Stimulated activated CD4-positive, alpha-beta T cell treated with anti-CD3 and anti-CD28 coated beads, Interleukin-2, amount 100 ng/mL, for 48 hours (primary cell): ENCODE results near the gene TVP23B.
"Not testable (repeated sequence)": the region's sequence is repeated elsewhere in the genome, so short reads cannot be mapped to it uniquely, and the experiment has no call there.

ENCODE experiments used
- DNase-seq, 2 donors: peaks; one replicate each; pipeline ENCODE4 v3.0.0-alpha.2; 2020

Gene TVP23B

DNA sequence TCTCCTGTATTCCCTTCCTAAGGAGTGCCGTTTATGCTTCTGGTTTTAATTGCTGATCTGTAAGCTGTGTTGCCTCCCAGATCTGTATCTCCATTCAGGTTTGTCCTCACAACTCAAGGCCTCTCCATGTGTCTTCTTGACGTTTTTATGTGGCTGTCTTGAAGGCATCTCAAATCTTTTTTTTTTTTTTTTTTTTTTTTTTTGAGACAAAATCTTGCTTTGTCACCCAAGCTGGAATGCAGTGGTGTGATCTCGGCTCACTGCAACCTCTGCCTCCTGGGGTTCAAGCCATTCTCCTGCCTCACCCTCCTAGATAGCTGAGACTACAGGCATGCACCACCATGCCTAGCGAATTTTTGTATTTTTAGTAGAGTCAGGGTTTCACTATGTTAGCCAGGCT is 13.9 kb downstream of the TVP23B start:
- not testable (repeated sequence) for DNase-seq

DNA sequence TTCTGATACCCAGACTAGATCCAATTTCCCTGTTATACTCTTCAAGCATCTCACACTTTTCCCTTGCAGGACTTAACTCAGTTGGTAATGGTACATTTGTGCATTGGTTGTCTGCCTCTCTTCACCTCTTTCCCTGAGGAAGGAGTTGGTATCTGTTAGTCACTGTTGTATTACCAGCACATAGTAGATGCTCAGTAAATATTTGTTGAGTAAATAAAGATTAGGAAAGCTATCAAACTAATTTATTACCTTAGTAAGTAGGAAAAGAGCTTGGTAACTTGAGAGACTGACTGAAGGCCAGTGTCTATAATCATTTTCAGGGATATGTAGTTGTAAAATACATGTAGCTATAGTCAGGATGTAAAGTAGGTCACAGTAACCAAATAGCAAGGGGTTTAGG is 15.9 kb downstream of the TVP23B start:
- not testable (repeated sequence) for DNase-seq

DNA sequence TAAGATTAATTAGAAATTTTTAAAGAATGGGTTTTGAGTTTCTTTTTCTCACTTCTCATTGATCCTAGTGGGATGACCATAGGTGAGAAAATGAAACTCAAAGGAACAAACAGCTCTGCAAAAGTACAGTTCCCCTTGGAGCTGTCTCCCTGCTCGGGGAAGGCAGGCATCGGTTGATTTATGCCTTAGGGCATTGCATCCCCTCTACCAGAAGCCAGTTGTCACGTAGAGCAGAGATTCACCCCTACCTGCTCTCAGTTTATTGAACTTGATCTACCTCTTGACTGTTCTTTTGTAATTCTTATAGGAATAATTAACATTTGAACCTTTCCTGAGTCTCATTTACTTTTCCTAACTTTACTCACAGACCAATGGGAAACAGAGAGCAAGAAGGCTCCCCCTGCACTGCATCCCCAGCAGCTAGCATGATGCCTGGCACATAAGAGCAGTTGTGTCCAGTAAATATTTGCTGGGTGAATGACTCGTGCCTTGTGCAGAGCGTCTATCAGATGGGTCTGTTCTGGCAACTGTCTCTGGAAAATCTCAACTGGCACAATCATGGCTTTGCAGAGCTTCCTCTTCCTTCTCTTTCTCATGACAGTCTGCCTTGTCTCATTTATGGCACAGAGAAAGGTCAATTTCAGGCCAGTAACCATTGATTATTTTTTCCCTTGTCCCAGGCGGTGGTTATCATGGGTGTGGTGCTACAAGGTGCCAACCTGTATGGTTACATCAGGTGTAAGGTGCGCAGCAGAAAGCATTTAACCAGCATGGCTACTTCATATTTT is 22.7 kb downstream of the TVP23B start:
- DNase-seq = not testable (repeated sequence)

DNA sequence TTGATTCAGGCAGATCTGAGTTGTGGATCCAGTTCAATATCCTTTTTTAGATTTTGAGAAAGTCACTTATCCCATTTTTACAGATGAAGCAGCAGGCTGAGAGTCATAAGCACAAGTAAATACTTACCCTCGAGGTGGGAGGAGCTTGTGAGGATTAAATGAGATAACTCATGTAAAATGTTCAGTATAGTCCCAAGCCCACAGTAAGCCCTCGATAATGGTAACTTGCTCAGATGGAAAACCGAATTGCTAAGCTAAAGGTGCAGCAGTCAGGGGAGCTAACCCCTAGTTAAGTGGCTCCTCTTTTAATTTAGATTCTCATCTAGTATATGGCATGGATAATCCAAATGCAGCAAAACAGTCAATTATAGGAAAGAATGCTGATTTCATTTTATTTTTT is 34.9 kb downstream of the TVP23B start:
- not testable (repeated sequence) for DNase-seq

DNA sequence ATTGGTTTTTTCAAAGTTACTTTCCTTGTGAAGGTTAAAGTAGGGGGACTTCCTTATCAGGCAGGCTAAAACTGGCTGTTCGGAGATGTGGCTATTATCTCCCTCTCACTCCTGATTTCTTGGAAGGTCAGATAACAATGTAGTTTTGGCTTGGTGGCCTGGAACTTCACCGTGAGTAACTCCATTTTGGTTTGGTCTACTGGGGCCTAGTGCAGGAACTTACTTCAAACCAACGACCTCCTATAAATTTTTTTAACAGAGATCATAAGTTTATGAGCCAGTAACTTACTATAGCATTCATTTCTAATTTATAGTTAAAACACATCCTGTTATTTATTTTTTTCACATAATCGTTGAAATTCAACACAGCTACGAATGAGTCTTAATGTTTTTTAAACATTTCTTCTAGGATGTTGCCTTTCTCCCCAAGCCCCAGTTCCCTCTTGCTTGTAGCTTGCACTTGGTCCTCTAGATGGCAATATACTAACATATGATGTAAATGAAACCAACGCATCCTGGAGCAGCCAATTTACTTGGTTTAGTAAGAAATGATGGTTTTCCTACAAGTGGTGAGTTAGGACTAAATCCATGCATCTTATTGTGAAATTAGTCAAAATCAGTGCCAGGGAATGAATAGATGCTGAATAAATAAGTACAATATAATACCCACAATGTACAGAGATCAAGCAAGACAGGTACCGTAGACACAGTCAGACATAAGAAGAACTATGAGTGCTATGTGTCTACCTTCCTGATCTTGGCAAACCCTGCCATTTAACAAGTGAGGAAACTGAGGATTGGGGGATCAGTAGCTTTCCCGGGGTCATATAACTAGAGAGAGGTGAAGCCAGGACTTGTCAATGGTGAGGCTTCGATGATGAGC is 35.7 kb downstream of the TVP23B start:
- DNase-seq = peak; percentile 2 to 22

DNA sequence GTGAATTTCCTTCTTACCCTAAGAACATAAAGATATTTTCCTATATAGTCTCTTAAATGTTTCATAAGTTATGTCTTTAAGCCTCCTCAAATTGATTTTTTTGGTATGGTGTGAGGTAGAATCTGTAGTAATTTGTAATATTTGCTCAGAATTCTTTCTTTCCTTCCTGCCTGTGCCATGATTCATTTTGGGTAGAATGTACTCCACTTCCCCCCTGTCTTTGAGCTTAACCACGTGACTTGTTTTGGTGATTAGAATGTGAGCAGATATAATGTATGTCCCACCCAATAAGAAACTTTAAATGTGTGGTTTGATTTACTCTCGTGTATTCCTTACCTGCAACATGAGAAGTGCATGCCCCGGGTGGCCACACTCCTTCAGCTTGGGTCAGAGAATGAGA is 40.4 kb downstream of the TVP23B start:
- not testable (repeated sequence) for DNase-seq

DNA sequence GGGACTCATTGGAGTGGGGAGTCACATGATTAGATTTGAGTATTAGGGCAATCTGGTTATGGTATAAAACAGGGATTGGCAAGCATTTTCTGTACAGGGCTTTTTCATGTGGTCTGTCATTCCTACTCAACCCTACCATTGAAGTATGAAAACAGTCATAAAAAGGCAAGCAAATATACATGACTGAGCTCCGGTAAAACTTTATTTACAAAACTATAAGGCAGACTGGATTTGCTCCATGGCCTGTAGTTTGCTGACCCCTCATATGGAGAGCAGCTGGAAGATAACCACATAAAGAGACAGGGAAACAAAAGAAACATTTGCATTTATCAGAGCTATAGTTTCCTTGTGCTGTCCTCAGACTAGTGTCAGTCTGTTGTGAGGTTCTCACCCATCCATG is 46.6 kb downstream of the TVP23B start:
- not testable (repeated sequence) for DNase-seq

DNA sequence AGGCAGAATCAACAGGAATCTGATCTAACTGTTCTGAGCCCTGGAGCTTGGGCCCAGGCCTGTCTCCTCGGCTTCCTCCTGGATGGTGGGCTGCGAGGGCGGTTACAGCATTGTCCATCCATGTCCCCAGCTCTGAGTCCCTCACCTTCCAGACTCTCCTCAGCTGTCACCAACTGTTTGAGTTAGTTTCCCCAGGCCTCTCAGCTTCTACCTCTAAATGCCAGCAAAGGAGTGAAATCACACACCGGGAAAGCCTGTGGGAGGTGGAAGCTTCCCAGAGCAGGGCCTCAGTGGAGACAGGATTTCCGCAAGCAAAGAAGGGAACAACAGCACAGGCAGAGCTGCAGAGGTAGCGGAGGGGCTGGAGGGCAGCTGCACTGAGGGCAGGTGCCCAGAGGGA is 67.5 kb downstream of the TVP23B start:
- DNase-seq = no peak

DNA sequence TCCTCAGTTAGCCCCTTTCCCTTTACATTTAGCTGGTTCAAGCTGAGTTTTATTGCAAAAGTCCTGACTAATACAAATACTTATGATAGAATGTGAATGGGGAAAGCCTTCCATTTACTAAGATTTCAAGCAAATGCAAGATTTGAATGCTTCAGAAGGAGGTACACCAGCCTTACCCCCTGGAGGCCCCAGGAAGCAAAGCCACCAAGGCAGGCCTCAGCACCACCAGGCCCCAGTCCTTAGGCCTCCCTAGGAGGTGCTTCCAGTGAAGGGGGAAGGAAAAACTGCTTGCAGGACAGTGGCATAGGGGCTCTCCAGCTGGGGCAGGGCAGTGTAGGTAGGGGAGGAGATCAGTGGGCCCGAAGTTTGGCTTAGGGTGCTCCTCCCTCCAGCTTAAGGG is 69.7 kb downstream of the TVP23B start:
- no peak for DNase-seq

DNA sequence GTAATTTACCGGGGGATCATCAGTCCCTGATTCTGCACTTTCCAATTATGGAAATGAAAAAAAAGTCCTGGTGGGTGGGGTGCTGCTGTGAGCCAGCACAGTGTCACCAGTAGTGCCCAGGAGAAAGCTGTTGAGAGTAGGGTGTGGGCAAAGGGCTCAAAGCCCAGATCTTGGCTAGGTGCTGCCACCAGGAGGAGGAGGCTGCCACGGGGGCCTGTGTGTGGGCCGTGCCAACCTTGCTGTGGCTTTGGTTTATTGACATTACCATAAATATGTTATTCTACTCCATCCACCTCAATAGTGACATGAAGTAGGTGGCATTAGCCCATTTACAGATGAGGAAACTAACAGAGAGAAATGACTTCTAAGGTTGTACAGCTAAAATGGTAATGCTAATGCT is 70.2 kb downstream of the TVP23B start:
- no peak for DNase-seq

DNA sequence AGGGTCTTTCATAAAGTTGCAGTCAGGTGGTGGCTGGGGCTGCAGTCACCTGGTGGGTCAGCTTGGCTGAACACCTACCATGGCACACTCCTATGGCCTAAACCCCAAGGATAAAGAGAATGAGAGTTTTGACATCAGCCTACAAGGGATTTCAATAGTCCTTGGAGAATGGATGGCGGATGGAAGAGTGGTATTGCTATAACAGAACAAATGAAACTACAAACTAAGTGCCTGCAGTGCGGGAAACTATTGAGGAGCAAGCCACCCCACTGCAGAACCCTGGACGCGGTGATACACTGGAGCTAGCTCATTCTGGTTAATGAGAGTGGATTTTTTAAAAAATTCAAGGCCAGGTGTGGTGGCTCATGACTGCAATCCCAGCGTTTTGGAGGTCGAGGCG is 74.0 kb downstream of the TVP23B start:
- DNase-seq = no peak

DNA sequence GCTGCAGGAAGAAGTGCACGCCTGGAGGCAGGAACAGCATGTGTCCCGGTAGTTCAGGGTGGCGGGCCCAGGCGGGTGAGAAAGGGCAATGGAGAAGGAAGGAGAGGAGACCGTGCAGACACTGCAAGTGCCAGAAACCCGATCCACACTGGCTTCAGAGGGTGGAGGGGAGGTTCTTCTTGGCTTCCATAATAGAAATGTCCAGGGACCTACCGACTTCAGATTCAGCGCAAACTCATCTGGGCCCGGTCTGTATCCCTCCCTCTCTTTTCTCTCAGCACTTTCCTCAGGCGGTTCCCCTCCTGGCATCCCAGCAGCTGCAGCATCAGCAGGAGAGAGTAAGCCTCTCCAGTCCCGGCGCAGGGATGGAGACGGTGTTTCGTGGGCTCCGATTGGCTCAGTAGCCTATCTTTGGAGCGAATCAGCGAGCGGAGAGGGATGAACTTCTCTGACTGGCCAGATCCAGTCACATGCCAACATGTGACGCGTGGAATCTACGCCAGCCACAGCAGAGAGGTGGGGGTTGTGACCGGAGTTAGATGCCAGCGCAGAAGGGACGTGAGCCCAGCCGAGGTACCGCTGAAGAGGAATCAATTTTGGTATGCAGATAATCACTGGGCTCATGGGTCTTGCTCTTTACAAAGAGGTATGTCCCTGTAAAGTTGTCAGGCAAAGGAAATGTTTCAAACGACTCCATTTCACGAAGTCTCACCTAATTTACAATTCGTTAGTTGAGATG is 75.0 kb downstream of the TVP23B start:
- DNase-seq = peak; percentile 73 to 77
